ENCODE measurements around the gene BHMT2. TPM values are rescaled to one million over a fixed set of nuclear protein-coding genes. Genes with fewer than 3 reads are reported as not detected.
A peak's percentile ranks its signal among the peaks of the same experiment; 100 is the strongest.

BHMT2 gene
- total RNA-seq, 2 donors from 2014 or later: 8.1 to 17.1 TPM

DNA sequence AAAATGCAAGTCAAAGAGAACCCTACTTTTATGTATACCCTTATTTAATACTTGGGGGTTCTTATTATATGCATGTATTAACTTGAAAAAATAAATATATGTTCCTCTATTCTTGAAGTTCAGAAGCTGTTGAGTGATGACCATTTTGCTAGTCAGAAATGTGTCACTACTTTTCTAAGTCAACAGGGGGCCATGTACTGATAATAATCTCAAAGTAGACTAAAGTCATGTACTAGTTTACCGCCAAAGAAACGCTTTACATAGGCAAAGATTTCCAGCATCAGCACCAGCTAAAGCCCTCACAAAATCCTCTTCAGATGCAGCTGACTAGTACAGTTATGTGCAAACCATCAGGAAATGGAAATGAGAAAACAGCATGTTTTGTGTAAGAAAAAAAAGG, 36.3 kb downstream of the BHMT2 start:
- H3K4me1 ChIP-seq: peaks cover 0 to 8% of the 10 kb centered on the region in 2 donors
- TF ChIP-seq, protein P1, sequence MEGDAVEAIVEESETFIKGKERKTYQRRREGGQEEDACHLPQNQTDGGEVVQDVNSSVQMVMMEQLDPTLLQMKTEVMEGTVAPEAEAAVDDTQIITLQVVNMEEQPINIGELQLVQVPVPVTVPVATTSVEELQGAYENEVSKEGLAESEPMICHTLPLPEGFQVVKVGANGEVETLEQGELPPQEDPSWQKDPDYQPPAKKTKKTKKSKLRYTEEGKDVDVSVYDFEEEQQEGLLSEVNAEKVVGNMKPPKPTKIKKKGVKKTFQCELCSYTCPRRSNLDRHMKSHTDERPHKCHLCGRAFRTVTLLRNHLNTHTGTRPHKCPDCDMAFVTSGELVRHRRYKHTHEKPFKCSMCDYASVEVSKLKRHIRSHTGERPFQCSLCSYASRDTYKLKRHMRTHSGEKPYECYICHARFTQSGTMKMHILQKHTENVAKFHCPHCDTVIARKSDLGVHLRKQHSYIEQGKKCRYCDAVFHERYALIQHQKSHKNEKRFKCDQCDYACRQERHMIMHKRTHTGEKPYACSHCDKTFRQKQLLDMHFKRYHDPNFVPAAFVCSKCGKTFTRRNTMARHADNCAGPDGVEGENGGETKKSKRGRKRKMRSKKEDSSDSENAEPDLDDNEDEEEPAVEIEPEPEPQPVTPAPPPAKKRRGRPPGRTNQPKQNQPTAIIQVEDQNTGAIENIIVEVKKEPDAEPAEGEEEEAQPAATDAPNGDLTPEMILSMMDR (IDR thresholded peaks at IDR 0.05): no peak
- H3K4me3 ChIP-seq: no peak overlapping the region
- no peak overlapping the region for H3K27ac ChIP-seq
- no peaks in the 10 kb centered on the region for H3K9me3 ChIP-seq
- H3K36me3 ChIP-seq: no peaks in the 10 kb centered on the region
- DNase-seq (ENCODE audit: low spot score): no peak
- no peaks in the 10 kb centered on the region for H3K27me3 ChIP-seq

DNA sequence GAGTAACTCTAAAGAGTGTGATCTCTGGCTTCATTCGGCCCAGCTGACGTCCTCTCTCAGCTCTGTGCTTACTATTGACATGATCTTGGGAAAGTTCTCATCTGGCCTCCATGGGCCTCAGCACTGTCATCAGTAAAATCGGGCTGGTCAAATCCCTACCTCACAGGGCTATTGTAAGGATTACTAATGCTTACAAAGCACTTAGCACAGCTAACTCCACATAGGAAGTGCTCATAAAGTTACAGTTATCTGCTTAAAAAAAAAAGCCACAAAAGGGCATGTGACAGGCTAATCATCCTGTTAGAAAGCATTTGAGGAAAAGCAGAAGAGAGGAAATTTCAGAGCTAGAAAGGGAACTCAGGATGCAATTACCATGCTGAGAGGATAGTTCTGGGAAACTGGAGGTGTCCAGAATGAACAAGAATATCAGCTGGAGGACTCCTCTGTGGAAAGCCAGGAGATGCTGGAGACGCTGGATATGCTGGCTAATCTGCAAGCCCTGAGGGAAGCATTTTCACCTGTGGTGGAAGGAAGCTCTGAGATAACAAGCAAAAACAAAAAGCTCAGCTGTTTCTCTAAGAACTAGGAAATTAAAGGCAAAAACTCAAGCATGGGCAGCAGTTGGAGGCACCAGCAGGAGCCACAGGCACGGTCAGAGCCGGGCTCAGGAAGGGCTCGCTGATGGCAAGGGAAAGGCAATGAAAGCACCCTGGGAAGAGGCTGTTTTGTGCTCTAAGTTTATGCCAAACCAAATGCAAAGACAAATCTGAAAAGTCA, 37.6 kb downstream of the BHMT2 start:
- Histone ChIP-seq H3K27me3 (peaks cover 2 to 5% of the 10 kb centered on the region in 2 donors), H3K4me3 (no peak overlapping the region), H3K4me1 (peaks cover 0 to 16% of the 10 kb centered on the region in 2 donors), H3K9me3 (no peaks in the 10 kb centered on the region), H3K36me3 (no peaks in the 10 kb centered on the region), H3K27ac (no peak overlapping the region)
- DNase-seq (ENCODE audit: low spot score): no peak
- TF ChIP-seq, protein P1 (IDR thresholded peaks at IDR 0.05): no peak

DNA sequence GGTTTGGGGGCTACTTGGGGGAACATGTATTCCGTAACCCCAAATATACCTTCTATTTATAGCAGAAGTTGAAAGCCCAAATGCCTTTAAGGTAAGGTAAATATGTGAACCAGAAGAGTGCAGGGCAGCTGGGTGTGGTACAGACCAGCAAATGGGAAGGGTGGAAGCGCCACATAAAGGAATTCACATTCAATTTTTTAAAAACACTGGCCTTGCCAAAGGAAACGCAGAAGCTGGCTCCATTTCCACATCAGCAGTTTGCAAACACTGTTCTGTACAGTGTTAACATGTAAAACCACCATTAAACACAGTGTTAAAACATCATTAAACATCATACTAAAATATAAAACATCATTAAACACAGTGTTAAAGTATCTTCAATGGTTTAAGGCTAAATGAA, 38.5 kb downstream of the BHMT2 start:
- DNase-seq (ENCODE audit: low spot score): no peak
- TF ChIP-seq, protein P1 (IDR thresholded peaks at IDR 0.05): no peak
- peaks cover 0 to 17% of the 10 kb centered on the region in 2 donors for H3K4me1 ChIP-seq
- H3K27ac ChIP-seq: no peak overlapping the region
- no peaks in the 10 kb centered on the region for H3K36me3 ChIP-seq
- no peak overlapping the region for H3K4me3 ChIP-seq
- H3K9me3 ChIP-seq: no peaks in the 10 kb centered on the region
- peaks cover 5 to 10% of the 10 kb centered on the region in 2 donors for H3K27me3 ChIP-seq

DNA sequence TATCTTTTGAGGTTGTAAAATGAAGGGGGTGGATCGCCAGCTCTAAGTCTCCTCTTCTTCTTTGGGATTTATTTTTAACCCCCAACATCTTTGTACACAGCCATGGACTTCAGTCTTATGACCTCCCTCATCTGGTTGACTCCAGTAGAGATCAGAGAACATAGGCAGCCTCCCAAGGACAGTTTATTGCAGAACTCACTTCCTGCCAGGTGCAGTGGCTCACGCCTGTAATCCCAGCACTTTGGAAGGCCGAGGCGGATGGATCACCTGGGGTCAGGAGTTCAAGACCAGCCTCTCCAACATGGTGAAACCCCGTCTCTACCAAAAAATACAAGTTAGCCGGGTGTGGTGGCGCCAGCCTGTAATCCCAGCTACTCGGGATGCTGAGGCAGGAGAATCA, 39.2 kb downstream of the BHMT2 start:
- Histone ChIP-seq H3K27me3 (peaks cover 5 to 10% of the 10 kb centered on the region in 2 donors), H3K36me3 (no peaks in the 10 kb centered on the region), H3K27ac (no peak overlapping the region), H3K9me3 (no peaks in the 10 kb centered on the region), H3K4me3 (no peak overlapping the region), H3K4me1 (peaks cover 0 to 17% of the 10 kb centered on the region in 2 donors)
- TF ChIP-seq, protein P1 (IDR thresholded peaks at IDR 0.05): no peak
- no peak for DNase-seq (ENCODE audit: low spot score)

DNA sequence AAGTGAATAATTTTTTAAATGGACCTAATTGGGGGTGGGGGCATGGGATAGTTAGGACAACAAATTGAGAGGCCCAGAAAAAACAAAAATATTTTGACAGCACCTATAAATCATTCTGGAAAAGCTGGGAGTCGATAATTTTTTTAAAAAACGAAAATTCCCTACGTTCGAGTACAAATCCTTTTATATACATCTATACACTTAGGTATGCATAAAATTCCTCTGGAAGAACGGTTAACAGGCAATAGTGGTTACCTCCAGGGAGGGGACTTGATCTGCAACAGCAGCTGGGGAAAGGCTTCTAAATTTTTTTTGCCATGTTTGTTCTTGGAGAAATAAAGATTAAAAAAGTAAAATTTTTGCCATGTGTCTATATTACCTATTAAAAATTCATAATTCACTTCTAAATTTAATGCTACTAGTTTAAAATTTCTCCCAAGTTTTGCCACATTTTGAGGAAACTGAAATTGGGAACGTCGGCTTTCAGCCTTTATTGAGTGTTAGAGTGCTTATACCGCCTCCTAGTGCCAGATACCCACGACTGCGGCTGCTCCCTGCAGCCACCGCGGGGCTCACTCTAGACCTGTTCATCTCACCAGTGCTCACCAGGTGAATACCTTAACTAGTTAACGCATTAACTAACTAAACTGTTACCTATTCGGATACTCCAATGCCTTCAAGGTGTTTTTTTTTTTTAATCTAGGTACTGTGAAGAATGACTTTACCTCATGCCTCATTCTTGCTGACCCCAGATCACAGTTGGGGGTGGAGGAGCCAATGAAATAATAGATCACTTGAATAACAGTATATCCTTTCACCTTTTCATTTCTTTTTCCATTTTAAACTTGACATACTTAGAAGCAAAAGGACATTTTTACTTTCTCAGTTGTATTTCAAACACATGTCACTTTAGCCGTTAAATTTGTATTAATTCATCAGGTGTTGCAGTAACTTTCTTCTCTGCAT, 40.2 kb downstream of the BHMT2 start:
- H3K27me3 ChIP-seq: peaks cover 5 to 10% of the 10 kb centered on the region in 2 donors
- no peak for DNase-seq (ENCODE audit: low spot score)
- TF ChIP-seq, protein P1 (IDR thresholded peaks at IDR 0.05): peak in 1 of 2 donors; percentile 55
- H3K36me3 ChIP-seq: no peaks in the 10 kb centered on the region
- H3K9me3 ChIP-seq: no peaks in the 10 kb centered on the region
- H3K4me3 ChIP-seq: no peak overlapping the region
- H3K4me1 ChIP-seq: peaks cover 0 to 17% of the 10 kb centered on the region in 2 donors
- no peak overlapping the region for H3K27ac ChIP-seq
